ENCODE results near the gene TMEM79. TPM values are rescaled to one million over a fixed set of nuclear protein-coding genes. Genes with fewer than 3 reads are reported as not detected.

The TMEM79 gene
- total RNA-seq, 1 donor from 2014 or later, result 3.1 TPM

GRCh38 chr1:156260896-156261295 is 23.2 kb upstream of the TMEM79 start:
- no peak for DNase-seq (ENCODE audit: low spot score)
- intact Hi-C loops (cut with DNase I), result no loop called here
- ATAC-seq, result peak; percentile 28

- intact Hi-C loops (cut with DNase I), result no loop called here
- no peak for DNase-seq (ENCODE audit: low spot score)
- ATAC-seq, result no peak
These were observed 21.5 kb upstream of the TMEM79 start for GRCh38 chr1:156262461-156263287.

DNA sequence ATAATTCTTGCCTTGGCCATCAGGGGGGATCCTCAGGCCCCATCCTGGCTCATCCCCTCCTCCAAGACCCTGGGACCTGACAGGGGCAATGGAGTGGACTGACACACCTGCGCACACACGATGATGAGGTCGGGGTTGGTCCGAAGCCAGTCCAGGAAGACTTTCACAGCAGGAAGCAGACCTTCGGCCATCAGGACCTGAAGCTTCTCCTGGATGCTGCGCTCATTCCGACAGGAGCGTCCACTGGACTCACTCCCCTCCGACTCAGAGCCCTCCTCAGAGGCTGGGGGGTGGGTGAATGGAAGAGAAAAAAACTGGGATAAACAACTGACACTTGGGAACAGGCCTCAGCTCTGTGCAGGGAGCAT is 20.9 kb upstream of the TMEM79 start:
- no peak for ATAC-seq
- intact Hi-C loops (cut with DNase I), result no loop called here

DNA sequence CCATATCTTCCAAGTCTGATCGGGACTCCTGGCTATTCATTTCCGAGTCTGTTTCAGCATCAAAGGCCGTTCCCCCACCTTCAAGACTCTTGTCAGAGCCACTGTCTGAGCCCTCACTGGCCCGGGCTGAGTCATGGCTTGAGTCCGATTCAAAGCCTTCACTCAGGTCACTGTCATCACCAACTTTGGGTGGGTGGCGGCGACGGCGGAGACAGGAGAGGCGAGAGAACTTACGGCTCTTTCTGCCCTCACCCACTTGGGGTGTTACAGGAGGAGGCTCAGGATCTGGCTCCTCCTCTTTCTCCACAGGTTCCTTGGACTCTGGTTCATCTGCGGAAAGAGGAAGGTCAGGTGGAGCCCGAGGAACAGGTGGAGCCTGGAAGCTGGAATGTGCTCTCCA is 18.1 kb upstream of the TMEM79 start:
- intact Hi-C loops (cut with DNase I), result no loop called here
- ATAC-seq (no peak), DNase-seq (ENCODE audit: low spot score) (no peak)

More for the DNA sequence above, 20.9 kb upstream of the TMEM79 start:
- no peak for DNase-seq (ENCODE audit: low spot score)

DNA sequence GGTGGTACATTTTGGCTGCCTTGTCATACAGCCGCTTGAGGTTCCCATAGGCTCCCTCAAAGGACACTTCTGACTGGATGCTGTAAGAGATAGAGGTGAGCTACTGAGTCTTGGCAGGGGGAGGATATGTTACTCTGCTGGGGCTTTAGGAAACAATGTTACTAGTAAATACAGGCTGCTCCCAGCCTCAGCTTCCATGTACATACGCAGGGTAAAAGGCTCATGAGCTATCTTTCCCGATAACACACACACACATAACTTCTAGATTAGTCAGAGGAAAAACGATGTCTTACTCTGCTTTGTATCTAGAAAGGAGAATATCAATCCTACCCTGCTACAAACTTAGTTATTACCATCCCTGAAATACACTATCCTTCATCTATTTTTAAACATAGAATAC is 15.8 kb upstream of the TMEM79 start:
- intact Hi-C loops (cut with DNase I), result no loop called here
- no peak for DNase-seq (ENCODE audit: low spot score)
- ATAC-seq, result no peak

GRCh38 chr1:156270314-156270713 is 13.8 kb upstream of the TMEM79 start:
- intact Hi-C loops (cut with DNase I), result no loop called here
- ATAC-seq (no peak), DNase-seq (ENCODE audit: low spot score) (no peak)

DNA sequence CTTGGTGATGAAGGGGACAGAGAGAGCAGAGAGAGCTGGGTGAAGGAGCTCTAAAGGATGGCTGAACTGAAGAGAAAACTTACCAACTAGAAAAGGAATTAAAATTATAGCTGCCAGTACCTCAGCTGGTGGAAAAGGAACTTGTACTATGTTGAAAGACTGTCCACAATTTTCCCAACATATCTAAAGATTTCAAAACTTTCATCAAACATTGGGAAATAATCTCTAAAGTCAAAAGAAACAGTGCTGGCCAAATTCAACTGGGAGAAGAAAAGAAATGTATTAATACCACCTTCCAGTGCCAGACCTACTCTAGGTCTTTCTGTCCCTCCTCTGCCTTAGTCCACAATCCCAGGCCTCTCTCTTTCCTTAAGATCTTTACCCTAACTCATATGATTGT is 7.6 kb upstream of the TMEM79 start:
- intact Hi-C loops (cut with DNase I), result no loop called here
- ATAC-seq (peak; percentile 79), DNase-seq (ENCODE audit: low spot score) (no peak)

DNA sequence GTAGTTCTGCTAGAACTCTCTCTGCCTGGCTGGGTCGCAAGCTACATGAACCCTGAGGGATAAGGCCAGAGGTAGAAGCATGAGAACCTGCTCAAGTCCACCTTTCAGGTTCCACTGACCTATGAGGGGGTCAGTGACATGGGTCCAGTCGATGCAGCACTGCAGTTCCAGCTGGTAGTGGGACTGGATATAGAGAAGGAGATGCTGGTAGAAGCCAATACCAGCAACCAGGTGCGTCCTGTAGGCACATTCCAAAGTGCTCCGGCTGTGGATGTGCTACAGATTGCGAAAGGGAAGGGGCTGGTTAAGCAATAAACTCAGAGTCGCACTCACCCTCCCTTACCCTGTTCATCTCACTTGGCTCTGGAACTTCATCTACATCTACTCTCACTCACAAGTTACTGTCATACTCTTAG is 7.2 kb upstream of the TMEM79 start:
- no peak for DNase-seq (ENCODE audit: low spot score)
- peak; percentile 72 for ATAC-seq
- intact Hi-C loops (cut with DNase I), result no loop called here

DNA sequence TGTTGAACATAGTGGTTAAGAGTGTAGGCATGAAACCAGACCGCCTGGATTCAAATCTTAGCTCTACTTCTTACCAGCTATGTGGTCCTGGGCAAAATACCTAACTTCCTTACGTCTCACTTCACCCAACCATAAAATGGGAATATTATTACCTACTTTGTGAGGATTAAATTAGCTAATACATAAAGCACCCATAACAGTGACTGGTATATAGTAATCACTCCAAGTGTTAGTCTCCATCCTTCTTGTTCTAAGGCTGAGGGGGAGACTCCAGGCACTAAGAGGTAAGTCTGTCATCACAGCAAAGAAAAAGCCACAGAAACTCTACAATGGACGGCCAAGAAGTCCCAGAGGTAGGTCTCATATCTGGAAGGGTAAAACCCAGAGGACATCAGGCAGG is 4.3 kb upstream of the TMEM79 start:
- ATAC-seq, result no peak
- no peak for DNase-seq (ENCODE audit: low spot score)

GRCh38 chr1:156281281-156281680 is 2.8 kb upstream of the TMEM79 start:
- intact Hi-C loops (cut with DNase I), result no loop called here
- no peak for DNase-seq (ENCODE audit: low spot score)
- no peak for ATAC-seq

More for the DNA sequence above, 4.3 kb upstream of the TMEM79 start:
- intact Hi-C loops (cut with DNase I), result no loop called here

DNA sequence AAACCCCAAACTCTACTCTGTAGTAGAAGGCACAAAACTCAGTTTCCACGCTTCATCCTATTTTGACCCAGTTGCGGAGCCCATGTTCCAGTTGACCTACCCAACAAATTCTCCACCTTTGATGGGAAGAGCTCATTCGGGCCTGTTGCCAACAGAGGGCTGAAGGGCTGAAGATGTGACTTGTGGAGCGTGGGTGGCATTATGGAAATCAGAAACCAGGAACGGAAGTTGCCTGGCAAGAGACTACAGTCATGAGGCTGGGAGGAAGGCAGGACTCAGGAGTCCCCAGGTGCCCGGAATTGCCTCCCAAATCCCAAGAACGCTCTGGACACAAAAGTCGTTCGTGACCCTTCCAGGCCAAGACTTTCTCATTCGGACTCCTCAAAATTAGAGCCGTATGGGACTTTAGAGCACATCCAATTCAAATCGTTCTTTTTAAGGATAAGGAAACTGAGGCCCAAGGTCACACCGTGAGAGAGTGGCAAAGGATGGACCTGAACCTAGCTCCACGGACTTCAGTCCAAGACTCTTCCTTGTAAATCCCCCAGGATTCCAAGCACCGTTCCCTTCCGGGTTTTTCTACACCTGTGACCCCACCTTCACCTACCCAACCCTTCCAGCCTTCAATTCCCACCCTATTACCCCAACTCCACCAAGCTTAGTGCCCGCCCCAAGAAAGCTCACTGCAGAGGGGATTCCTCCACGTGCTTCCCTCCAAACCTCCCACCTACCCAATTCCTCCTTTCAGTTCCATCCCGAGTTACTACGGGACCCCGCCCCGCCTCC is 2.2 kb upstream of the TMEM79 start:
- no peak for DNase-seq (ENCODE audit: low spot score)
- no peak for ATAC-seq
- intact Hi-C loops (cut with DNase I), result no loop called here

DNA sequence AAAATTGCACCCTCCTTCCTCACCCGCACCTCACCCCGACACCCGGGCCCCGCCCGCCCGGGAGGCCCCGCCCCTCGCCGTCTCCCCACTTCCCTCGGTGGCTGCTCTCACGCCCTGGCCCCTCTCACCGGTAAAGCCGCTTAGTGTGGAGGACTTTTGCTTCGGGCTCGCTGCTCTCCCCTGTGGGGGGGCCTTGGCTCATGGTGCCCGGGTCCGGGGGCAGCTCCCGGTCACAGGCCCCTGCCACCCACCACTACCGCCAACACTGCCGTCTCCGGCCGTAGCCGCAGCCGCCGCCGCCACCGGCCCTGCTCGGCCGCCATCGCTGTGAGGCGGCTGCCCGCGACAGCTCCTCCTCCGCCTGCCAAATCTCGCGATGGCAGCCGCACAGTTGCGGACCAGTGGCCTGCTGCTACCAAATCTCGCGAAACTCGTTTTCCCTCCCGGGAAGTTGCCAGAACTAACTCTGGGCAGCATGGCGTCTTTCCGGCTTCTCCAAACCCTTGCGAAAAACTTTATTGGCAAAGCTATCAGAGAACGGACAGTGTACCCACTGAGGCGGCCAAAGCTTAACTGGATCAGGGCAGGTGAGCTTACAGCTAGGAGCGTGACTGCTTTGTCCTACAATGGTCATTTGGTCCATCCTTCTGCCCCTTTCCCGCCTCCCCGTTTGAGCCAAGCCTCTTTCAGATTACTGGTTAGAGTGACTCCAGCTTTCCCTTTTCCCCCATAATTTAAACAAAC is 1.5 kb upstream of the TMEM79 start, which contains the start of gene SMG5:
SMG5 (minus strand) TSS at position 347 of the 744 bp plus-strand sequence; CDS start at position 202, 145 bp downstream.
- ATAC-seq (peak; percentile 97), DNase-seq (ENCODE audit: low spot score) (peak; percentile 98)
- intact Hi-C loops (cut with DNase I), result no loop called here

DNA sequence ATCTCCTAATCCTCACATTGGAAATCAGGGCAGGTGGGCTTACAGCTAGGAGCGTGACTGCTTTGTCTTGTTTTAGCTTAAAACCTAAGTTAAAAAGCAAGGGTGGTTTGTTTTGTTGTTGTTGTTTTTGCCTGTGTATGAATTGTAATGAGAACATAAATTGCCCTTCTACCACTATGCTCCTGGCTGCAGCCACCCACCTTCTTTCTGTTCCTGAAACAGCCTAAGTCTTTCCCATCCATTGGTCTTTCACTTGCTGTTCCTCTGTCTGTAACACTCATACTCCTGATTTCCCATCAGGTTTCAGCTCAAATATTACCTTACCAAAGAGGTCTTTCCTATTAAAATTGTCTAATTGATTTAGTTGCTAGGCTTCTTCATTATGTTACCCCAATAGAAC is 604 bp upstream of the TMEM79 start:
- intact Hi-C loops (cut with DNase I), result no loop called here
- no peak for DNase-seq (ENCODE audit: low spot score)
- ATAC-seq, result no peak

- ATAC-seq (no peak), DNase-seq (ENCODE audit: low spot score) (no peak)
- intact Hi-C loops (cut with DNase I), result no loop called here
These were observed 632 bp downstream of the TMEM79 start for GRCh38 chr1:156284757-156285156.

- intact Hi-C loops (cut with DNase I), result no loop called here
- DNase-seq (ENCODE audit: low spot score), result no peak
- ATAC-seq, result no peak
These were observed 1.3 kb downstream of the TMEM79 start for GRCh38 chr1:156285437-156285836.

- intact Hi-C loops (cut with DNase I), result no loop called here
- DNase-seq (ENCODE audit: low spot score) (no peak), ATAC-seq (no peak)
These were observed 1.9 kb downstream of the TMEM79 start for GRCh38 chr1:156286061-156286460.

GRCh38 chr1:156289857-156290256 is 5.7 kb downstream of the TMEM79 start:
- ATAC-seq, result no peak
- no peak for DNase-seq (ENCODE audit: low spot score)
- intact Hi-C loops (cut with DNase I), result no loop called here

DNA sequence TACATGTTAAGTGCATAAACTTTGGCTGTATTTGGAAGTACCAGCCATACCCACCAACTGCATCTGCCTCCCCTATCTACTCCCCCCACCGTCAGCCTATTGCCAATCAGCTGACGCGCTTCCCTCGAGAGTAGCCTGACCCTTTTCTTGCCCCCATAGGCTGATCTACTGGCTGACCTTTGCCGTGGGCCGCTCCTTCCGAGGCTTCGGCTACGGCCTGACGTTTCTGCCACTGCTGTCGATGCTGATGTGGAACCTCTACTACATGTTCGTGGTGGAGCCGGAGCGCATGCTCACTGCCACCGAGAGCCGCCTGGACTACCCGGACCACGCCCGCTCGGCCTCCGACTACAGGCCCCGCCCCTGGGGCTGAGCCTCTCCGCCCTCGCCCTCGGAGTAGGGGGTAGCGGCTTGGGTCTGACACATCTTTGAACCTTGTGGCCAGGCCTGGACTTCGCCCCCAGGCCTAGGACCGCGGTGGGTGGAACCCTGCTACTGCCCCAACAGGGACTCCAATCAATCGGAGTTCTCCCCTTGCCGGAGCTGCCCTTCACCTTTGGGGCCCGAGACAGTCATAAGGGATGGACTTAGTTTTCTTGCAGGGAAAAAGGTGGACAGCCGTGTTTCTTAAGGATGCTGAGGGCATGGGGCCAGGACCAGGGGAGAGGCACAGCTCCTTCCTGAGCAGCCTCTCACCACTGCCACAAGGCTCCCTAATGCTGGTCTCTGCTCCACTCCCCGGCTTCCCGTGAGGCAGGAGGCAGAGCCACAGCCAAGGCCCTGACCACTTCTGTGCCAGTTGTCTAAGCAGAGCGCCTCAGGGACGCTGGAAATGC is 7.3 kb downstream of the TMEM79 start:
- intact Hi-C loops (cut with DNase I), result no loop called here
- peak; percentile 97 for ATAC-seq
- DNase-seq (ENCODE audit: low spot score), result peak; percentile 94

DNA sequence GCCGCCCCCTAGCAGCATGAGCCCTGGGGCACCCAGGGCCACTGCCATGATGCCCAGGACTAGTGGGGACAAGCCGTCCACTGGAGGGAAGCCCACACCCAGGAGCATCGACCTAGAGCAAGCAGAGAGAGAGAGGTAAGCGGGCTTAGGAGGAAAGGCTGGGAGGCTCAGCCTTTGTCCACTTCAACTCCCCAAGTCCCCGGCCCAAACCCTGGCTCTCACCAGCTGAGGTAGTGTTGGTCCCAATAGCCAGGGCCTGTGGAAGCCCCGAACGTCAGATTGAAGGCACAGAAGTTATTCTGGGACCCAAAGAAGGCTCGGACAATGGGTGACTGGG is 8.9 kb downstream of the TMEM79 start:
- no peak for ATAC-seq
- intact Hi-C loops (cut with DNase I), result no loop called here
- DNase-seq (ENCODE audit: low spot score), result no peak
